SH-SY5Y (cell line): ENCODE measurements around the gene ISM2.

Experiments used
- GATA2 ChIP-seq: IDR thresholded peaks from 2 replicates; pipeline ENCODE4 v1.6.1; 2011; ENCODE audit warnings: mild to moderate bottlenecking, low read depth, low read length
- GATA3 ChIP-seq: IDR thresholded peaks from 2 replicates; pipeline ENCODE4 v1.6.1; 2011; ENCODE audit warnings: low read depth, mild to moderate bottlenecking, low read length, moderate library complexity

ISM2 gene

DNA sequence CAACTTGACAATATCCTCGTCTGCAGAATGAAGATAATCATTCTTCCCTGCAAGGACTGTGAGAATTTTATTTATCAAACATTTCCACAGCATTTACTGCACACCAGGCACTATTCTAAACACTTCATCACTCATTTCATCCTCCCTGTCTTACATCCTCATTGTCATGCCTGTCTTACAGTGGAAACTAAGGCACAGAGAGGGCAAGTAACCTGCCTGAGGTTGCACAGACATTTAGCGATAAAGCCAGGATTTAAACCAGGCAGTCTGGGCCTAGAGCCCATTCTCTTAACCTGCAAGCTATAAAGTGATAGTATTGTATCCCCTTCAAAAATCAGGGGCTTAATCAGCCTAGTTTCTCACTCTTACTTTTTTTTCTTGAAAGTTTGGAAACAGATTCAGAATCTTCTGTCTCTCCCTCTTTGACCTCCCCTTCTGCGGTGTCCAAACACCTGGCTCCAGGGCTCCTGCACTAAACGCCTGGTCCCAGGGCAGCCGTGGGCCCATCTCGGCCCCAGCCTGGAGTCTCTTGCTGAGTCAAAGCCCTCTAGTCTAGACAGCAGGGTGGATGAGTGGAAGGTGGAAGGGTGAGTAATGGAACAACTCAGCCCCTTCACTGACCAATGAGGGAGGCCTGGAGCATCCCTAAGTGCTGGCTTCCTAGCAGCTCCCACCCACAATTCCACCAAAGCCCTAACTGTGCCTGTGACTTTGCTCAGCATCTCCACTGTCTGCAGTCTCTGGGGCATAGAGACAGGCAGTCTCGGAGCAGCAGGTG is 12.5 kb downstream of the ISM2 start:
- TF ChIP-seq GATA3 (no peak), GATA2 (no peak)

DNA sequence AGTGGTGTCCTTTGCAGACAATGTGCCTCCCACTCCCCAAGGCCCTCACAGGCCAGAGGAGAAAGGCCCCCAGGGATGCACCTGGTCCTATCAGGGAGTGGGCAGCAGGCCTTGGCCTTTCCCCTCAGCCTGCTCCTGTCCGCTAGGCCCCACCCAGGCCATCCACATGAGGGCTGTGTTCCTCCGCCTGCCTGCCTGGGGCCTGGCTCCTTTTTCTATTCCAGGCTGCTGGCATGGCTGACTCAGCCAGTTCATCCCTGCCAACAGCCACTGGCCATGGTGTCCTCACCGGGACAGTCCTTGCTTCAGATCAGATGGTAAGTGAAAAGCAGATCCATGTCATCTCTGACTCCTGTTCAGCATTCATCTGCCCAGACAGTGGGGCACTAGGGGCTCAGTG is 13.4 kb downstream of the ISM2 start:
- TF ChIP-seq GATA3 (no peak), GATA2 (no peak)

DNA sequence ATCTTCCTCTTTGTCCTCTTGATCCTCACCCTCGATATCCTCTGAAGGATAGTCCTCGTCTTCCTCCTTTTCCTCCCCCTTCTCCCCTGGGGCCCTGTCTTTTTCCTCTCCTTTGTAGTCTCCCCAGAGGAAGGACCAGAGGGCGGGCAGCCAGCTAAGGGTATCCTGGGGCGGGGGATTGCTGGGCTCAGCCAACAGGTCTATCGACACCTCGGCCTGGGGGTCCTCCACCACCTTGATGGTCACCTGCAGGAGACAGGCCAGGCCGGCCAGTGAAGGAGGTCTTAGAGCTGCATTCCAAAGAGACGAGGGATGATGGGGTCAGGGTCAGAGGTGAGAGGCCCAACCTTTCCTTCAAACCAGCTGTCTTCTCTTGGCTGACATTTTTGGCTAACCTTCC is 16.2 kb downstream of the ISM2 start:
- no peak for TF ChIP-seq GATA2
- no peak for TF ChIP-seq GATA3

DNA sequence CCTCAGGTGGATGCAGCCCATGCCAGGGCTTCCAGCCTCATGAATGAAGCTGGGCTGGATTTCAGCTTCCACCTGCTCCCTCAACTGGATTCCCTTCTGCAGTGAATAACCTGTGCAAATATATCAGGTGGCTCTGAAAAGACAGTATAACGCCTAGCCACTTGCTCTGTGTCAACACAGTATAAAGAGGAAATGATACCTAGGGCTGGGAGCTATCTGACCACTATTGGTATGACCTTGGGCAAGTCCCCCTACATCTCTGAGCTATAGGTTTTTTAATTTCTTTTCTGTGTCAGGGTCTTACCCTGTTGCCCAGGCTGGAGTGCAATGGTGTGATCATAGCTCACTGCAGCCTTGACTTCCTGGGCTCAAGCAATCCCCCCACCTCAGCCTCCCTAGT is 19.8 kb downstream of the ISM2 start:
- TF ChIP-seq GATA3 (no peak), GATA2 (no peak)

DNA sequence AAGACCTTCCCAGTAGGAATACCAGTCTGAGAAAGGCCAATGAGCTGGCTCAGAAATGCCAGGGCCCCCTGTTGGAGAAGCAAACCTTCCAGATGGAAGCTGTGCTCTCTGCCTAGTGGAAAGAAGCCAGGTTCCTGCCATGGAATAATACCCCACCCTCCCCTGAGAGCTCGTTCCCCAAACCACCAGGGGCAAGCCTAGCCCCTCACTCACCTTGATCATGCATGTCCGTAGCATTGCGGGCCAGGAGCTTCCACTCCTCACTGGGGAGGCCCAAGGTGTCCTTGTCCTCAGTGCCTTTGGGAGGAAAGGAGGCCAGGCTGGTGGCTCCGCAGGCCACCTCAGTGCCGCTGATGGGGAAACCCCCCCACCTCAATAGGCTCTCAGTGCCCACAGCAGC is 20.6 kb downstream of the ISM2 start:
- no peak for TF ChIP-seq GATA2

DNA sequence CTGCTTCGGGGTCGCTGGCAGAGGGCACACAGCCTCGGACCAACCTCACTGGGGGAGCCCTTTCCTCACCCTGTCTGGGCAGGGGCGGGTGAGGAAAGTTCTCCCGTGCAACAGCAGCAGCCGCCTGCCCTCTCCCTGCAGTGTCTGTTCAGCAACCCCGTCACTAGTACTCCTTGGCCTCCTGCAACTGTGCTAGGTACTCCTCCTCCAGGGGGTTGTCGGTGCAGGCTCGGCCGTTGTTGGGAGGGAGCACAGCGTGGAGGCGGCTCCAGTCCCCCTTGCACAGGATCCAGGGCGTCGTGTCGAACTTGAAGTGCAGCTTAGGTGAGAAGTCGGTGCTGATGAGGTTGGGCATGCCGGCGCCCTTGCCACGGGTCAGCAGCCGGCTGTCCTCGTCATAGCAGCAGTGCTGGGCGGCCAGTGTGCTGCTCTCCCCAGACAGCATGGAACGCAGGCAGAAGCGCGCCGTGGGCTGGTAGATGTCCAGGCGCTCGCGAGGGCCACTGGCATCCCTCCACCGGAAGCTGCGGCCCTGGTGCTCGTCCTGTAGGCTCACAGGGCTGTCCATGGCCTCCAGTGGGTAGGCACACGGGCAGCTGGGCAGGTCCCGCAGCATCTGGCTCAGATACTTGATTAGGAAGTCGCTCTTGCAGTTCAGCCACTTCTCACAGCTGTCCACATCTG is 23.0 kb downstream of the ISM2 start:
- TF ChIP-seq GATA2: no peak

DNA sequence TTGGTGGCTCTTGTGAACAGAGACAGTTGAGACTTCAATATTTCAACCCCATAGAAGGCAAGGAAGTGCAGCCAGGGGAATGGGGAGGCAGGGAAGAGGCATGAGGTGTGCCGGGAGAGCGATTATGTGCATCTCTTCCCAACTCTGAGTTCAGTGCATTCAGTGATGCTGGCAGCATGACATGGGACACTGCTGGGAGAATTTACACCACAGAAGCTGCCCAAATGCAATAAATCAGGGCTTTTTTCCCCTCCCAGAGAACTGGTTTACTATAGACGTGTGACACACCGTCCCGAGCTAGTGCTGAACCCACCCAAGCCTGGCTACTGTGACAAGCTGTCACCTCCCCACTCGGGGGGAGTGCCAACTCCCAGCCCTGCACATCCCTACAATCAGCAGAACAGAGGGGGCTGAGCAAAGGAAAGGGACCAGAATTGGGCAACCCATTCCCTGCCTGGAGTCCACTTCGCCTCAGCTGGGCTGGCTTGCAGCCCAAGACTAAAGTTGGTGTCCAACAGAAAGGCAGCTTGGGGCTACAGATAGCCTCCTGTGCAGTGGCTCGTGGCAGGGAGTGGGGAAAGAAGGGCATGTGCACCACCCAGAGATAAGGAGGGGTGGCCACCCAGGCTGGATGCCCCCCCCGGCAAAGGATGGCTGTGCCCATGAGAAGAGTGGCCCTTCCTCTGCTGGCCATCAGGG is 24.0 kb downstream of the ISM2 start:
- no peak for TF ChIP-seq GATA3
- TF ChIP-seq GATA2: no peak

DNA sequence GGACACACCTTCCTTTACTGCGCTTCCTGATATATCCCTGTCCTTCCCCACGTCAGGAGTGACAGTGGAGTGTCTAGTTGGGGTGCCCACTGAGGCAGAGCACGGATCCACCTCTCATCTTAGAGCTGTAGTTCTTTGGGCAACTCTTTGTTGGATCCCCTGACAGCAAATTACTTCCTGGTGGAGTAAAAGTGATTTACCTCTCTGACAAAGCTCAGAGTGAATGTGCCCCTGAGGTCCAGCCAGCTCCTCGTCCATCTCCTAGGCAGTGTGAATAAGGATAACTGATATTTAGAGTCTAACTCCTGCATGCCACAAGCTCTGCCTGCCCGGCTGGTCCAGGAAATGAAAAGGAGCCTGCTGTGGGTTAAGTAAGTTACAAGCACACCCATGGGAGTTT is 24.7 kb downstream of the ISM2 start:
- no peak for TF ChIP-seq GATA2
- no peak for TF ChIP-seq GATA3

DNA sequence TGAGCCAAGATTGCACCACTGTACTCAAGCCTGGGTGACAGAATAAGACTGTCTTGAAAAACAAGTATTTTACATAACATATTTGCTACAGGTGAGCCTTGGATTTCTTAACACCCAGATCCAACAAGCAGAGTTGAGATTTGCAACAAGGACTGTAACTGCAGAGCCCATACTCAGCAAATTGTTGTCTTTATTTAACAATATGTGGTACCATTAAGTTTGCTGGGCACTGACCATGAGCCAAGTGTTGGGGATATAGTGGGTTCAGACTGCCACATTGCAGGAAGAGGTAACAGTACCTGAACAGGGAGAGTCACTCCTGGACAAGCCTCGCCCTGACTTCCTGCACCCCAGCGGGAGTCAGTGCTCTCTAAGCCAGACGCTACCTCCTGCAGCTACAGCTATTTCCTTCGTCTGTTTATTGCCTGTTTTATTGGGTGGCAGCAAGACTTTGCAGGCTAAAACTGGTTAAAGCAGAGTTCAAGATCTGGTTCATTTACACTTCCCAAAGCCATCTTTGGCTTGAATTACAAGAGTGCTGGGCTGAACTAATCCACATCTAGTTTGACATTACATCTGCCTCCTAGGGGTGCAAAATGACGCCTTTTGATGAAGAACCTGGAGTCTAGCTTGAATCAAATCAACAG is 28.3 kb downstream of the ISM2 start:
- TF ChIP-seq GATA2 (no peak), GATA3 (no peak)

DNA sequence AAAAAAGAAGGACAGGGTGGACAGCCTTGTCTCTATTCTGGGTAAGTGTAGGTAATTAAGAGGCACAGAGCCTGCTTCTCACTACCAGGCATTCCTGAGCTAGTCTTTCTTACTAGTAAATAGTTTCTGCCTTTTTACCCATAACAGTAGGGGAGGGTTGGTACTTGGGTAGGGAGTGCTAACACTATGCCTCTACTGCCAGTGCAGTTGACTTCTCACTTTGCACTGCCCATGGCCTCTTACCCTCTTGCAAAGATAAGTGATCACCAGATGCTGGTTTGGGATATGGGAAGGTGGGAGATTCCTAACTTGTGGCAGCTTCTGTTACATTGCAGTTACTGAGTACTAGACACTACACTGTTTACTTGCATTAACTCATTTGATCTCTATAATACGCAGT is 29.1 kb downstream of the ISM2 start:
- TF ChIP-seq GATA3: no peak
- TF ChIP-seq GATA2: no peak

DNA sequence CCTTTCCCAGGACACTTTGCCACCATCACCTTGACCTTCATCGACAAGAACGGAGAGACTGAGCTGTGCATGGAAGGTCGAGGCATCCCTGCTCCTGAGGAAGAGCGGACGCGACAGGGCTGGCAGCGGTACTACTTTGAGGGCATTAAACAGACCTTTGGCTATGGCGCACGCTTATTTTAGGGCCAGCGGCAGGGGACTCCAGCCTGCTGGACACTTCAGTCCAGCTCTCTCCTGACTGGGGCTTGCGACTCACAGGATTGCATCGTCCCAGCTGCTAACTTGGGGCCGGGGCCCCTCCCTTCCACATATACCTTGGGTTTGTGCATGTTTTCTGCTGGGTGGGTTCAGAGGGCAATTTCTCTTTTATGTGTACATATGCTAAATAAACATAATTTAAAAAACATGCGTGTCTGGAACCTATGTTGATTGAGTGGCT is 29.5 kb downstream of the ISM2 start:
- TF ChIP-seq GATA3 (no peak), GATA2 (no peak)

DNA sequence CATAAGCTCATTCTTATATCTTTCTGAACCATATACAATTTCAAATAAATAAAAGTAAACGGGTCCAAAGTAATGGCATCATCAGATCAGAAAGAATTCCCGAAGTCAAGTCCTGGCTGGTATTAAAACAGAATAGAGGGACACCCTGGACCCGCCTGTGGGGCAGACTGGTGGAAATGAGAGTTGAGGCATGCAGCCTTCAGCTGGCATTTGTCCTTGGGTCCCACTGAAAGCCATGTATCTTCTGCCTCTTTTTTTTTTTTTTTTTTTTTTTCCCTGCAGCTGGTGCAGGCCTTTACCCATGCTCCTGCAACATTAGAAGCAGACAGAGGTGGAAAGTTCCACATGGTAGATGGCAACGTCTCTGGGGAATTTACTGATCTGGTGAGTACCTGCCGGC is 30.8 kb downstream of the ISM2 start:
- TF ChIP-seq GATA3: no peak
- no peak for TF ChIP-seq GATA2

DNA sequence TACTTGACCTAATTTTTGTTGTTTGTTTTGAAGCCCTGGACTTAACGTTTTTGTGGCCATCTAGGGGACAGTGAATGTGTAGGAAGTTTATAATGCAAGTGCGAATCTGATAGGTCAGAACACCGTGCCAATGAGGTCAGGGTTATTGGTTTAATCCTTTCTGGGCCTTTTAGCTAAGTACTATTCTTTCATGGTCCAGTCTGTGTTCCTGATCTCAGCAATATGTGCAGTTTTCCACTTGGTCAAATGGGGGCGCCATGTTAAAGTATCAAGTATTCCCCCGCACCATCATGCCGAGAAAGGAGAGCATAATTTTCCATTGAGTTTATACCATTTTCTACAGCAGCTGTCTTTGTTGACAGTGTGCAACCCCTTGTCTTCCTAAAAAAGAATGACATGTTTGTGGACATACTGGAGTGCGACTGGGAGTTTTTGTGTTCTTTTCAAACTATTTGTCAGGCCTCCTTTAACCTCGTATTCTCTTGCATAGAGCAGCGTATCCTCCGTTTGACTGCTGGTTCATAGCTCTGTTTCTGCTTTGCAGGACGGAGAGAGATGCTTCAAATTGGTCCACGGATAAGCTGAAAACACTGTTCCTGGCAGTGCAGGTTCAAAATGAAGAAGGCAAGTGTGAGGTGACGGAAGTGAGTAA is 39.4 kb downstream of the ISM2 start:
- TF ChIP-seq GATA2: no peak
- TF ChIP-seq GATA3: no peak
